ENCODE measurements around the gene BTBD9. TPM values are rescaled to one million over a fixed set of nuclear protein-coding genes. Genes with fewer than 3 reads are reported as not detected.

Gene BTBD9
- polyA plus RNA-seq, 1 donor (not counting 4 experiments of a cell fraction or from before 2014, with no cell fraction given), result 6.8 TPM

GRCh38 chr6:38163186-38164130, 476.3 kb downstream of the BTBD9 start:
- Histone ChIP-seq H2AFZ (ENCODE audit: control insufficient read depth, low read length) (no peak overlapping the region), H3K36me3 (ENCODE audit: control insufficient read depth in 2 of 2, extremely low read depth in 1 of 2, insufficient read depth in 2 of 2, low read length in 2 of 2) (no peaks in the 10 kb centered on the region), H3K4me1 (ENCODE audit: control insufficient read depth, extremely low read depth, insufficient read depth, low read length) (no peaks in the 10 kb centered on the region), H3K9ac (ENCODE audit: control insufficient read depth, extremely low read depth, insufficient read depth, low read length) (no peak overlapping the region), H3K27ac (ENCODE audit: control insufficient read depth, insufficient read depth, low read length) (no peak overlapping the region), H3K9me3 (ENCODE audit: control insufficient read depth, low read depth, low read length) (no peaks in the 10 kb centered on the region), H4K20me1 (ENCODE audit: control insufficient read depth, extremely low read depth, insufficient read depth, low read length) (no peaks in the 10 kb centered on the region), H3K9me1 (ENCODE audit: control insufficient read depth, extremely low read depth, insufficient read depth, low read length) (no peaks in the 10 kb centered on the region), H3K4me3 (ENCODE audit: control insufficient read depth in 2 of 3, extremely low read depth in 1 of 3, insufficient read depth in 2 of 3, low read depth in 1 of 3, low read length in 3 of 3) (no peak overlapping the region), H3K79me2 (ENCODE audit: control insufficient read depth, insufficient read depth, low read length) (no peaks in the 10 kb centered on the region), H3K4me2 (ENCODE audit: control insufficient read depth, extremely low read depth, insufficient read depth, low read depth, low read length) (no peak overlapping the region), H3K27me3 (ENCODE audit: control insufficient read depth, extremely low read depth, insufficient read depth, low read length) (no peaks in the 10 kb centered on the region)
- dilution Hi-C loops (cut with MboI; ENCODE audit: extremely low pct_ligation_motif_present, low sequenced_read_pairs), result no loop called here
- DNase-seq (ENCODE audit: low read depth, low spot score) (no peak), FAIRE-seq (no peak)
- TF ChIP-seq CTCF (optimal IDR thresholded peaks at IDR 0.05 in 1 of 3, IDR thresholded peaks at IDR 0.05 in 1 of 3, conservative IDR thresholded peaks at IDR 0.05 in 1 of 3; ENCODE audit: extremely low read depth in 1 of 3, insufficient read depth in 2 of 3, low read length in 3 of 3), result no peak
- no peak for TF ChIP-seq EZH2 (IDR thresholded peaks at IDR 0.05; ENCODE audit: low read length)

- Histone ChIP-seq H3K27ac (ENCODE audit: control insufficient read depth, insufficient read depth, low read length) (no peak overlapping the region), H3K9me3 (ENCODE audit: control insufficient read depth, low read depth, low read length) (no peaks in the 10 kb centered on the region), H3K4me3 (ENCODE audit: control insufficient read depth in 2 of 3, extremely low read depth in 1 of 3, insufficient read depth in 2 of 3, low read depth in 1 of 3, low read length in 3 of 3) (no peak overlapping the region), H3K27me3 (ENCODE audit: control insufficient read depth, extremely low read depth, insufficient read depth, low read length) (no peaks in the 10 kb centered on the region), H3K9me1 (ENCODE audit: control insufficient read depth, extremely low read depth, insufficient read depth, low read length) (no peaks in the 10 kb centered on the region), H3K36me3 (ENCODE audit: control insufficient read depth in 2 of 2, extremely low read depth in 1 of 2, insufficient read depth in 2 of 2, low read length in 2 of 2) (no peaks in the 10 kb centered on the region), H3K9ac (ENCODE audit: control insufficient read depth, extremely low read depth, insufficient read depth, low read length) (no peak overlapping the region), H3K79me2 (ENCODE audit: control insufficient read depth, insufficient read depth, low read length) (no peaks in the 10 kb centered on the region), H4K20me1 (ENCODE audit: control insufficient read depth, extremely low read depth, insufficient read depth, low read length) (no peaks in the 10 kb centered on the region), H2AFZ (ENCODE audit: control insufficient read depth, low read length) (no peak overlapping the region), H3K4me1 (ENCODE audit: control insufficient read depth, extremely low read depth, insufficient read depth, low read length) (no peaks in the 10 kb centered on the region), H3K4me2 (ENCODE audit: control insufficient read depth, extremely low read depth, insufficient read depth, low read depth, low read length) (no peak overlapping the region)
- TF ChIP-seq EZH2 (IDR thresholded peaks at IDR 0.05; ENCODE audit: low read length) (no peak), CTCF (optimal IDR thresholded peaks at IDR 0.05 in 1 of 3, IDR thresholded peaks at IDR 0.05 in 1 of 3, conservative IDR thresholded peaks at IDR 0.05 in 1 of 3; ENCODE audit: extremely low read depth in 1 of 3, insufficient read depth in 2 of 3, low read length in 3 of 3) (no peak)
- FAIRE-seq, result no peak
- dilution Hi-C loops (cut with MboI; ENCODE audit: extremely low pct_ligation_motif_present, low sequenced_read_pairs), result no loop called here
- DNase-seq (ENCODE audit: low read depth, low spot score), result no peak
Measured at GRCh38 chr6:38162493-38163185, 477.1 kb downstream of the BTBD9 start.
